Dermis blood vessel endothelial cell (primary cell): Measurements from ENCODE around the gene GGACT. TPM values are rescaled to one million over a fixed set of nuclear protein-coding genes. Genes with fewer than 3 reads are reported as not detected.
"Not testable (repeated sequence)": the region's sequence is repeated elsewhere in the genome, so short reads cannot be mapped to it uniquely, and the experiment has no call there.

ENCODE experiments used
- DNase-seq: peaks from one replicate; pipeline ENCODE4 v3.0.0; 2010
- total RNA-seq: library from RNA; depleted of rRNA; stranded (reverse); fragments of >200 nt; gene quantifications from 2 replicates; pipeline ENCODE4 v1.2.3, GENCODE V29; 2014

GGACT gene
- 6.1 and 7.2 TPM in 2 replicates for total RNA-seq

- DNase-seq, result peak; percentile 77
Observed at GRCh38 chr13:100588331-100589177, at the start of gene GGACT. Gene GGACT, minus strand, starts transcription at chr13:100588789. Its CDS starts 56,198 bp downstream, at chr13:100532591.

- DNase-seq, result no peak
Observed at GRCh38 chr13:100637796-100638195, 49.2 kb upstream of the GGACT start.

- DNase-seq, result no peak
Observed at GRCh38 chr13:100637380-100637779, 48.8 kb upstream of the GGACT start.

- DNase-seq, result no peak
Observed at GRCh38 chr13:100636441-100636840, 47.9 kb upstream of the GGACT start.

GRCh38 chr13:100636004-100636403 is 47.4 kb upstream of the GGACT start:
- no peak for DNase-seq

DNA sequence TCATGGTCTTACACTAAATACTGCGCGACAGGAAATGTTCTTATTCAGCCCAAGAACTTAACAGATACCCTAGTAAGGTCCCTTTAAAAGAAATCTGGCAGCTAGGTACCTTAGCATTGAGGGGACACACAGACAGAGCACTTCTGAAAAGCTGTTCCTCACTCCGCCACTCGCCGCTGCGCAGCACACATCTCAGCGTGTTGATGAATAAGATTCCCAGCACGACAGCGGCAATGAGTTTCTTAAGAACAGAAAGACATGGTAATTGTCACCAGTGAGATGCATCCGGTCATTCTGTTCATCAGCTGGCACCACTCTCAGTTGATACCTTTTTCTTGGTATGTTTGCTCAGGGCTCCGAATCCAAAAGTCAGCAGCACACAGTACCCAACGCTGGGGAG is 46.1 kb upstream of the GGACT start:
- DNase-seq, result no peak

GRCh38 chr13:100633461-100633860 is 44.9 kb upstream of the GGACT start:
- DNase-seq, result no peak

DNA sequence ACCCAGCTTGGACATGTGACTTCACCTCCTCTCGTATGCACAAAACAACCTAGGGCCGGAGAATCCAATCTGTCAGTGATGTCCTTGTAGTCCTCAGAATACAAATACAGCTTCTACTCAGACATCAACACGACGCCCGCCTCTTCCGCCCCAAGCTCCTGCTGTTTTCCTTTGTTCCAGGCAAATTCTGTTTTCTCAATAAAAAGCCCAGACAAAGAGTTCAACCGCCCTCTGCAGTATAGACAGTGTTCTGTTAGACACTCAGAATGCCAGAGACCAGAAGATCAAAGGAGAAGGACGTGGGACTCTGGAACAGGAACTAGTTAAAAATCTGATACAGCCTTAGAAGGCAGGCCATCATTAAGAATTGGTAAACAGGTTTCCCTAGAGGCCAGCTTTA is 42.0 kb upstream of the GGACT start:
- DNase-seq, result no peak

GRCh38 chr13:100627120-100627519 is 38.5 kb upstream of the GGACT start:
- DNase-seq, result no peak

- no peak for DNase-seq
Observed at GRCh38 chr13:100625447-100625846, 36.9 kb upstream of the GGACT start.

GRCh38 chr13:100620792-100621191 is 32.2 kb upstream of the GGACT start:
- peak; percentile 20 for DNase-seq

DNA sequence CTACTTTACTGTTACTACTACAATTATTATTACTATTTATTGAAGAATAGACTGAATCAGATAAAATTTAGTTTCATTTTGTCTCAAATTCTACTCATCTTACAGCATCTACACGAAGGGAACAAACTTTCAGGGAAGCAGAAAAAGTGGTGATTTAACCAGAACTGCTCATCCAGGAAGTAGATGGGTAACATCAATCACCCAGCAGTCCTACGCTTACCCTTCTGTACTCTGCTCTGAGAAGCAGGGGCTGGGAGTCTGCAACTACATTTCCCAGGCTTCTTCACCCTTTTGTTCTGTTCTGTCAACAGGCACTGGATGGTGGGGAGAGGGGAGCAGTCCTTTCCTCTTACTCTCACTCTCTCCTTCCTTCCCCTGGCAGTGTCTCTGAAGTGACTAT is 31.4 kb upstream of the GGACT start:
- no peak for DNase-seq

- DNase-seq, result not testable (repeated sequence)
Observed at GRCh38 chr13:100618897-100619296, 30.3 kb upstream of the GGACT start.

- DNase-seq, result no peak
Observed at GRCh38 chr13:100613031-100613430, 24.4 kb upstream of the GGACT start.

DNA sequence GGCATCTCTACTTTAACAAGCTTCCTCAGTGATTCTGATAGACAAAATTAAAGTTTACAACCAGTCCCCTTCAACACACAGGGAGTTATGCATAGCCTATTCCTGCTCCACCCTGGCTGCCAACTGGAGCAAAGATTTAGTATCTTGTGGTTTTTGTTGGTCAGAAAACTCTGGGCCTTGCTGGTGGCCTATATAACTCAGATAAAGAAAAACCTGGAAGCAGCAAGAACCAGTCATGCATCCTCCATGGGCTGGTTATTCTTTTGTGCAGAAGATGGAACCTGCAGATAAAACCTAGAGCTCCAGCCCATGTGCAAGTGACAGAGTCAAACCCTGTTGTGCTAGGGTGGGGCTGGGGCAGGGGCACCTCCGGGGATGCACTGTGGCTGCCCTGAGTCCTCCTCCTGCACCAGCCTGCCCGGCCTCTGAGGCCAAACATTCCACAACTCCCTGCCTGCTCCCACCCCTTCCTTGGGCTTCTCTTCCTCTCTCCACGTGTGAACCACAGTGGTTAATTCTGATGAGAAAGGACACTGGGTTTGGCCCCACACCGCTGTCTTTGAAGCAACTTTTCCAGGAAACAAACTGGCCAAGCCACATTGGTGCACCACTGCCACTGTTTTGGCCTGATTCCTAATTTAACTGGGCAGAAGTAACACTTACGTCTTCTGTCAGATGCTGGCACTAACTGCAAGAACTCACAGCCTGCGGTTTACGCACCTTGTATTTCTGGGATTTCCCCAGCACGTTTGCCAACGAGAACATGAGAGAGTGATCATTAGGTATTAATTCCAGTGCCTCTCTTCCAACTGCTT is 23.3 kb upstream of the GGACT start:
- no peak for DNase-seq

DNA sequence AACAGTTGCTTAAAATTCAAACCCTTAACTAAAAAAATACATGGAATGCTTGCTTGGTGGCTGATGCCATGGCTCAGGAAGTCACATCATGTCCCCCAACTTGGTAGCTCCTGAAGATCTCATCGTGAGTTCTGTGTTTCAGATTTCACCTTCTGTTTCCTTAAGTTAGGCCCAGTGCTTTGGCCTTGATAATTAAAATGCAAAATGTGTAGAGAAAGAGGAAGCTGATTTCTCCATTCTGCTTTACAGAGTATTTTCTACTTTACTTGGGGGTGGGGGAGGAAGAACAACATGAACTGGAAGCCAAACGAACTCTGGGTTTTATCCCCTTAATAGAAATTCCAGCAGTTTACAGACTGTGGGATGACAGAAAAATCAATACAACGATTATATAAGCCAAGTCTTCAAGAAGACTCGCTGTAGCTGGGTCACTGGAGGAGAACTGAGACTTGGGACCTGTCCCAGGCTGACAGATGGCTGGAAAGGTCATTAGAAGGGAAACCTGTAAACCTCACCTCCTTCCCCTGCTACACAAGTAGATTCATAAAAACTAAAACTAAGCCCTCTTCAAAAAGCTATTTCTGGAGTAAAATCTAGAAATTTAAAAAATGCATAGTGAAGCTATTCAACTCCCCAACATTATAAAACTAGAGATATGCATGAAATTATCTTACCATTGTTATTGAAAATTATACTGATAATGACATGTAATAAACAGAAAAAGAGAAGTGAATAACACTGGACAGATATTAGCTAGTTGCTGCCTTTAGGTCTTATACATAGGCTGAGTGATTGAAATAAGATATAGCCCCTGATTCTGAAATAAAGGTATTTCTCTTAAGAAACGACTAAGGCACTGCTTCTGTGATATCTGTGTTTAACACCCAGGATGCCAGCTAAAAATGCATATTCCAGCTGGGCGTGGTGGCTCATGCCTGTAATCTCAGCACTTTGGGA is 22.1 kb upstream of the GGACT start:
- DNase-seq, result no peak

DNA sequence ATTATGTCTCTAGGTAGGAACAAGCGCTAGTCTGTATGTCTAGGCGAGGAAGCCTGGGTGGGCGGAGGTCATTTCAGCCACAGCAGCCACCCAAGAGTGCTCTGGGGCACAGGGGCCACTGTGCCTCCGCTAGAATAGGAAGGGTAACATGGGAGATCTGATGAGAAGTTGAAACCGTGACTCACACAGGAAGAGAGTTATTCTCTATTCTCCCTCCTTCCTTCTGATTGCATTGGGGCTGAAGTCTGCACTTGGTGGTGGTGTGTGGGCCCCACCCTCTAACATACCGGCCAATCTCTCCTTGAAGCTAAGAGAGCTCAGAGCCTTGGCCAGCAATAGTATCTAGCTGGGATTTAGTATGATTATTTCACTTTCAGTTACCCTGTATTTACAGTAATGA is 20.3 kb upstream of the GGACT start:
- peak; percentile 32 for DNase-seq

DNA sequence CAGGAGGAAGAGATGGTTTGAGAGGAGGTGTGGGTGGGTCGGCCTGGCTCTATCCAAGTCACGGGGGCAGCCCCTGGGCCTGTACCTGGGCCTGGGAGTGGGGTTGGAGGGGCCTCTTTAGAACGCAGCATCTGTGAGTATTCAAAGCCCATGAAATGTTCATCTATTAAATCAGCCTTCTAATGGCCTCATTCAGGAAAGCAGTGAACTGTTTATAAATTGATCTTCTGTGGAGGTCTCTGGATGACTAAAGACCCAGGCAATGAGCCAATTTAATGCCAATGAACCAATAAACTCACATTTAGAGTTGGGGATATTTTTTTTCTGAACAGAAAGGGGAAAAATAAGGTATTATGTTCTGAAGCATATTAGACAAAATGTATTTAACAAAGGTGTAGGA is 19.9 kb upstream of the GGACT start:
- DNase-seq, result peak; percentile 14

GRCh38 chr13:100604918-100605710 is 16.5 kb upstream of the GGACT start:
- DNase-seq, result no peak

DNA sequence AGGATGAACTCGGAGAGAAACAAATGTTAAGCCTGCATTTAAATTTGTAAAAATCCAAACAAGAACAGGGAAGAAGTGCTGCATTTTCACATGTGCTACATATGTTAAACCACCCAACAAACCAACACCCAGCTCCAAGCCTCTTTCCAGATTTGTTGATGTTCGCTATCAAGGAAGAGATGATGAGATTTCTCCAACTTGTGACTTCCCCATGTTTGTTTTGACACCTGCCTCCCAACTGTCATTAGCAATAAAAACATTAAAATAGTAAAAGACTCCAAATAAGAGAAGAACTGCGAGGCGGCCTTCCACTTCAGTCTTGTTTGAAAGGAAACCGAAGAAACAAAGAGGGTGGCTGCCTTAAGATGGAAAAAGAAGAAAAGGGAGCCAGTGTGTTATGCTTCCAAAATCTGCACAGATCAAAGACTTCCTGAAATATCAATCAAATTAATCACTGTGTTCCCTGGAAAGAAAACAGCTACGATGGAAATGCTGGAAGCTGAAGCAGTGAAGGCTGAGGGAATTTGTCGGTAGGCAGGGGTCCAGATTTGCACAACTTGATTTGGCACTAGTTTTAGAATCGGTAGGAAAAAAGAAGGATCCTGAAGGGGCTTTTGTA is 14.0 kb upstream of the GGACT start:
- DNase-seq, result peak; percentile 41

DNA sequence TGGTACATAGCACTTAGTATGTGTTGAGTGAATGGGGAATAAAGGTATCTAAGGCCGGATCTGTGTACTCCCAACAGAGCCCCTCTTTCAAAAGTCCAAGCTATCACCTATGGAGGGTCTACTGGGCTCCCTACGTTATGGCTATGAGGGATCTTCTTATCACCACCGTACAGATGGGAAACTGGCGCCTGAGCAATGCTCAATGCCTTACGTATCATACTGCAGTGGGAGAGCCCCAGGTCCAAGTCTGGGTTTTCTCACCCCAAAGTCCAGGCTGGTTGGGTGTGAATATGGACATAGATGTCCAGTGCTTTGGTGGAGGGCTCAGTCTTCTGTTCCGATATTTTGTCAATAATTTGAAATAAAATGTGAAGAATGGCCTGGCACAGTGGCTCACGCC is 13.1 kb upstream of the GGACT start:
- no peak for DNase-seq
